C4-2B (cell line): ENCODE data around the gene ADAM8.

Source experiments
- CTCF ChIP-seq: fragments of 450-650 bp; conservative IDR thresholded peaks from 2 replicates; pipeline ENCODE4 v1.5.1; 2017; ENCODE audit warnings: mild to moderate bottlenecking
- ZFX ChIP-seq: fragments of 450-650 bp; IDR thresholded peaks from 2 replicates; pipeline ENCODE4 v1.6.1; 2017

DNA sequence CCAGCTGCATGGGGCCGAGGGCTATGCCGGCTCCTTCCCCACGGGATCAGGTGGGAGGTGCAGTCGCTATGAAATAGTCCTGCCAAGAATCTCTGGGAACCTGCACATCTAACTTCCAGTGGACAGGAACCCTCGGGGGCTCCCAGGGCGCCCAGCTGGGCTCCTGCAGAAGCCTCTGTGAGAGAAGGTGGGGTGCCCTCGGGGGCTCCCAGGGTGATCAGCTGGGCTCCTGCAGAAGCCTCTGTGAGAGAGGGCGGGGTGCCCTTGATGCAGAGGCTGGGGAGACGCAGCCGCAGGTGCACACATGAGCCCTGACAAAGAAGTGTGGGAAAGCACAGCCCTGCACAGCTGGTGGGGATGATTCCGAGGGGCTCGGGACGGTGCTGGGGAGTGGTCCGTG is 33.1 kb downstream of the ADAM8 start:
- TF ChIP-seq CTCF (no peak), ZFX (no peak)
